Heart left ventricle (tissue), 16 donors: ENCODE data around the gene SQOR. TPM values are rescaled to one million over a fixed set of nuclear protein-coding genes. Genes with fewer than 3 reads are reported as not detected.

ENCODE experiments used
- ATAC-seq, 4 donors: fragments of 200-7000 bp; cut with Tn5 transposase; one replicate each; pipeline ENCODE4 v1.9.1; 2020 to 2022; ENCODE audit warnings: moderate library complexity in 4 of 4, mild to moderate bottlenecking in 3 of 4, moderate number of reproducible peaks in 1 of 4
- DNase-seq, 5 donors: peaks; one replicate each; pipeline ENCODE4 v3.0.0-alpha.2; 2020
- H3K27ac ChIP-seq, 12 donors: fragments of 200-600 bp; sonication (generic) in 4 of 12; one replicate each; pipeline versions ENCODE4 v1.5.0 to v1.8.0; 2016 to 2022; ENCODE audit warnings: mild to moderate bottlenecking in 2 of 12
- H3K27me3 ChIP-seq, 9 donors: fragments of 200-600 bp; sonication (generic) in 2 of 9; one replicate each; pipeline versions ENCODE4 v1.5.1 to v1.8.0; 2016 to 2022; ENCODE audit warnings: mild to moderate bottlenecking in 3 of 9
- H3K36me3 ChIP-seq, 9 donors: fragments of 200-600 bp; sonication (generic) in 2 of 9; one replicate each; pipeline versions ENCODE4 v1.5.0 to v1.8.0; 2018 to 2022; ENCODE audit warnings: mild to moderate bottlenecking in 2 of 9
- H3K4me1 ChIP-seq, 12 donors: fragments of 200-600 bp; sonication (generic) in 4 of 12; one replicate each; pipeline versions ENCODE4 v1.5.0 to v1.8.0; 2016 to 2022; ENCODE audit warnings: mild to moderate bottlenecking in 3 of 12
- H3K4me3 ChIP-seq, 12 donors: fragments of 200-600 bp; sonication (generic) in 4 of 12; one replicate each; pipeline versions ENCODE4 v1.5.0 to v1.8.0; 2017 to 2022; ENCODE audit warnings: mild to moderate bottlenecking in 9 of 12, moderate library complexity in 4 of 12
- H3K9me3 ChIP-seq, 12 donors: fragments of 200-600 bp; sonication (generic) in 4 of 12; one replicate each; pipeline versions ENCODE4 v1.5.0 to v1.8.0; 2016 to 2022; ENCODE audit warnings: mild to moderate bottlenecking in 1 of 12
- CTCF ChIP-seq, 12 donors: fragments of 200-600 bp; sonication (generic) in 4 of 12; IDR thresholded peaks; one replicate each; pipeline versions ENCODE4 v1.5.0 to v1.8.0; 2018 to 2022; ENCODE audit warnings: antibody characterized with exemption in 12 of 12, mild to moderate bottlenecking in 5 of 12
- POLR2A ChIP-seq, 2 donors: fragments of 450-650 bp; IDR thresholded peaks; one replicate each; pipeline ENCODE4 v1.6.1; 2017; ENCODE audit warnings: antibody characterized with exemption in 2 of 2, mild to moderate bottlenecking in 2 of 2, moderate library complexity in 2 of 2
- WGBS, 4 donors: extraction: QIAGEN DNeasy Blood & Tissue Kit in 2 of 4; methylation state at CpG; one replicate each; pipeline versions ENCODE4 v1.1.5 to v1.1.7; 2013 to 2018; 5-methylcytosine and 5-hydroxymethylcytosine counted together
- intact Hi-C, 10 donors: fragments of 100-400 bp; cut with DNase I; formaldehyde crosslinking; loops; one replicate each; pipeline versions ENCODE4 v1.11.1 to v1.14.2; 2022
- polyA plus RNA-seq, 2 donors: library from polyadenylated mRNA; stranded (reverse); fragments of 200-250 nt; gene quantifications; one replicate each; pipeline ENCODE4 v1.2.3, GENCODE V29; 2013
- total RNA-seq, 9 donors: library from RNA; depleted of rRNA in 2 of 9; stranded (reverse); fragments of >200 nt in 2 of 9; fragmentation: NEBNext Ultra II Directional in 3 of 9; extraction: Animal tissue kit (Norgen Biotek cat#: 25700) in 3 of 9; gene quantifications; one replicate each; pipeline versions ENCODE4 v1.1.0 to v1.2.4, GENCODE V29; 2016 to 2023
- donor health status: ischemic (EF 13 %, LVEDD 7.1; RV severe dilation, severe dysfunction).
- donor health status: healthy with polysubstance abuse.
- donor health status: DM: no; HTN: yes; CAD: no.
- donor health status: DM: no; HTN: no; CAD: no.
- donor health status: ischemic (EF 25% LVEDD 6.9; RV normal size, moderate dysfunction).
- donor health status: ischemic (EF 25% LVEDD 5.7; RV mildly dilated, moderate dysfunction).
- donor health status: healthy.
- donor health status: DM: yes; HTN: yes; CAD: no.
- donor health status: ischemic (EF 35%, LVEDD 5.7; RV mildly dilated, moderate dysfunction).
- donor health status: nonischemic (EF 11% LVEDD 7.7; RV severe dilation, severe dysfunction).
- donor health status: DM: yes; HTN: yes; CAD: no.
- donor health status: PGD.
- donor health status: ischemic (EF 29% LVEDD 5.4; RV normal size, mild dysfunction).
- donor health status: nonischemic (EF 23%, LVEDD 6.1; RV moderate dilation, normal function).

SQOR gene
- total and polyA plus RNA-seq, 11 donors = 9.5 to 60.9 (median 17.5) TPM

- DNase-seq = no peak
- Histone ChIP-seq H3K27me3 (peaks cover 0 to 5% (median 0%) of the 10 kb centered on the region in 9 donors), H3K4me3 (no peak overlapping the region), H3K27ac (peak overlapping the region in 1 of 12 donors; percentile 63), H3K9me3 (no peaks in the 10 kb centered on the region), H3K4me1 (peaks cover 0 to 13% (median 2%) of the 10 kb centered on the region in 12 donors), H3K36me3 (no peaks in the 10 kb centered on the region)
- intact Hi-C loops = loop anchor here in 5 of 10 donors (10.0 kb wide), 5 partner anchors 364 to 604 kb away; no protein-coding TSS in a partner anchor
- TF ChIP-seq CTCF (IDR thresholded peaks at IDR 0.05) = no peak
- TF ChIP-seq POLR2A (IDR thresholded peaks at IDR 0.05) = no peak
- 27 to 35% (median 31%) methylated on average over 6 of the region's 6 CpGs for WGBS, 4 donors
- peak in 1 of 4 donors; percentile 55 for ATAC-seq
These were observed 75.8 kb downstream of the SQOR start for GRCh38 chr15:45710657-45711056.

GRCh38 chr15:45714590-45715488 is 80.0 kb downstream of the SQOR start:
- peaks cover 0 to 5% (median 0%) of the 10 kb centered on the region in 9 donors for H3K27me3 ChIP-seq
- no peaks in the 10 kb centered on the region for H3K9me3 ChIP-seq
- H3K27ac ChIP-seq = peak overlapping the region in 1 of 12 donors; percentile 45
- intact Hi-C loops = loop anchor here in 9 of 10 donors (1.0 to 10.0 kb wide), 7 partner anchors 75 to 600 kb away; no protein-coding TSS in a partner anchor
- H3K36me3 ChIP-seq = no peaks in the 10 kb centered on the region
- WGBS, 4 donors = 21 to 26% (median 24%) methylated on average over 23 to 24 of the region's 24 CpGs
- ATAC-seq = peak in 3 of 4 donors; percentile 77 to 89 (median 79)
- peak overlapping the region in 2 of 12 donors; percentile 12 to 25 for H3K4me3 ChIP-seq
- peaks cover 0 to 13% (median 2%) of the 10 kb centered on the region in 12 donors for H3K4me1 ChIP-seq
- TF ChIP-seq CTCF (IDR thresholded peaks at IDR 0.05) (peak; percentile 78 to 94 (median 90)), POLR2A (IDR thresholded peaks at IDR 0.05) (no peak)
- peak; percentile 49 to 67 (median 58) for DNase-seq

- Histone ChIP-seq H3K4me1 (peaks cover 0 to 13% (median 2%) of the 10 kb centered on the region in 12 donors), H3K36me3 (no peaks in the 10 kb centered on the region), H3K4me3 (no peak overlapping the region), H3K27me3 (peaks cover 0 to 7% (median 0%) of the 10 kb centered on the region in 9 donors), H3K9me3 (no peaks in the 10 kb centered on the region), H3K27ac (no peak overlapping the region)
- DNase-seq (no peak), ATAC-seq (peak in 1 of 4 donors; percentile 62)
- TF ChIP-seq CTCF (IDR thresholded peaks at IDR 0.05) (peak in 9 of 12 donors; percentile 21 to 57 (median 43)), POLR2A (IDR thresholded peaks at IDR 0.05) (no peak)
- intact Hi-C loops = loop anchor here in 9 of 10 donors (1.0 to 10.0 kb wide), 7 partner anchors 75 to 599 kb away; no protein-coding TSS in a partner anchor
- 83 to 88% (median 85%) methylated on average over 1 of the region's 1 CpG for WGBS, 4 donors
These were observed 80.7 kb downstream of the SQOR start for GRCh38 chr15:45715528-45715927.

GRCh38 chr15:45719490-45719889 is 84.7 kb downstream of the SQOR start:
- peak in 2 of 5 donors; percentile 40 to 42 for DNase-seq
- whole genome bisulfite sequencing, 4 donors = 34 to 50% (median 37%) methylated on average over 4 of the region's 4 CpGs

More at GRCh38 chr15:45719490-45719889, 84.7 kb downstream of the SQOR start:
- Histone ChIP-seq H3K4me1 (peaks cover 0 to 10% (median 1%) of the 10 kb centered on the region in 12 donors), H3K36me3 (no peaks in the 10 kb centered on the region), H3K27me3 (peaks cover 0 to 7% (median 0%) of the 10 kb centered on the region in 9 donors), H3K4me3 (no peak overlapping the region), H3K27ac (no peak overlapping the region), H3K9me3 (peaks cover 0 to 4% (median 0%) of the 10 kb centered on the region in 12 donors)
- peak in 3 of 4 donors; percentile 46 to 85 (median 55) for ATAC-seq
- intact Hi-C loops = loop anchor here in 5 of 10 donors (10.0 kb wide), 5 partner anchors 355 to 595 kb away; no protein-coding TSS in a partner anchor
- no peak for TF ChIP-seq CTCF (IDR thresholded peaks at IDR 0.05)
- no peak for TF ChIP-seq POLR2A (IDR thresholded peaks at IDR 0.05)
